ENCODE measurements around the gene LOXL1. TPM values are rescaled to one million over a fixed set of nuclear protein-coding genes. Genes with fewer than 3 reads are reported as not detected.

The LOXL1 gene
- total RNA-seq, 4 donors from 2014 or later: 22.9 to 63.0 (median 34.5) TPM

- Histone ChIP-seq H3K27ac (no peak overlapping the region), H3K4me1 (no peaks in the 10 kb centered on the region), H3K27me3 (peaks cover 6% of the 10 kb centered on the region), H3K9me3 (no peaks in the 10 kb centered on the region), H3K36me3 (no peaks in the 10 kb centered on the region), H3K4me3 (no peak overlapping the region)
- TF ChIP-seq EP300 (IDR thresholded peaks at IDR 0.05): no peak
- no peak for TF ChIP-seq POLR2A (IDR thresholded peaks at IDR 0.05)
- TF ChIP-seq CTCF (IDR thresholded peaks at IDR 0.05): no peak
- no peak for TF ChIP-seq POLR2AphosphoS5 (IDR thresholded peaks at IDR 0.05)
- 67 to 84% methylated on average over 4 to 8 of the region's 13 CpGs for WGBS, 2 donors (ENCODE audit: low coverage in 1 of 2)
- ATAC-seq: no peak
Observed at GRCh38 chr15:73892446-73893226, 33.6 kb upstream of the LOXL1 start.

GRCh38 chr15:73894133-73894814, 32.0 kb upstream of the LOXL1 start:
- Histone ChIP-seq H3K27ac (no peak overlapping the region), H3K4me1 (peaks cover 0 to 5% (median 0%) of the 10 kb centered on the region in 3 donors), H3K9me3 (no peaks in the 10 kb centered on the region), H3K27me3 (no peaks in the 10 kb centered on the region), H3K36me3 (no peaks in the 10 kb centered on the region), H3K4me3 (no peak overlapping the region)
- no peak for TF ChIP-seq EP300 (IDR thresholded peaks at IDR 0.05)
- no peak for TF ChIP-seq POLR2A (IDR thresholded peaks at IDR 0.05)
- no peak for TF ChIP-seq CTCF (IDR thresholded peaks at IDR 0.05)
- TF ChIP-seq POLR2AphosphoS5 (IDR thresholded peaks at IDR 0.05): no peak
- WGBS, 2 donors (ENCODE audit: low coverage in 1 of 2): 83% methylated on average over 9 of the region's 12 CpGs; no CpG with 5 or more reads in 1 of the 2 donors
- no peak for ATAC-seq

GRCh38 chr15:73897441-73898261, 28.6 kb upstream of the LOXL1 start:
- Histone ChIP-seq H3K27me3 (no peaks in the 10 kb centered on the region), H3K9me3 (no peaks in the 10 kb centered on the region), H3K27ac (no peak overlapping the region), H3K36me3 (no peaks in the 10 kb centered on the region), H3K4me3 (no peak overlapping the region), H3K4me1 (peaks cover 0 to 17% (median 0%) of the 10 kb centered on the region in 3 donors)
- WGBS, 2 donors (ENCODE audit: low coverage in 1 of 2): 53% methylated on average over 6 of the region's 15 CpGs; no CpG with 5 or more reads in 1 of the 2 donors
- ATAC-seq: peak; percentile 63
- TF ChIP-seq CTCF (IDR thresholded peaks at IDR 0.05) (peak in 3 of 4 experiments; percentile 73 to 87 (median 78)), POLR2AphosphoS5 (IDR thresholded peaks at IDR 0.05) (no peak), POLR2A (IDR thresholded peaks at IDR 0.05) (no peak), EP300 (IDR thresholded peaks at IDR 0.05) (no peak)

- ATAC-seq: no peak
- Histone ChIP-seq H3K4me3 (no peak overlapping the region), H3K4me1 (peaks cover 0 to 17% (median 0%) of the 10 kb centered on the region in 3 donors), H3K27me3 (no peaks in the 10 kb centered on the region), H3K27ac (peak overlapping the region in 1 of 4 donors; percentile 20), H3K36me3 (no peaks in the 10 kb centered on the region), H3K9me3 (no peaks in the 10 kb centered on the region)
- TF ChIP-seq POLR2AphosphoS5 (IDR thresholded peaks at IDR 0.05) (no peak), POLR2A (IDR thresholded peaks at IDR 0.05) (no peak)
- 4 to 14% methylated on average over 3 to 8 of the region's 15 CpGs for WGBS, 2 donors (ENCODE audit: low coverage in 1 of 2)
Observed at GRCh38 chr15:73899197-73900094, 26.8 kb upstream of the LOXL1 start.
